Measurements from ENCODE around the gene CTNND2.

DNA sequence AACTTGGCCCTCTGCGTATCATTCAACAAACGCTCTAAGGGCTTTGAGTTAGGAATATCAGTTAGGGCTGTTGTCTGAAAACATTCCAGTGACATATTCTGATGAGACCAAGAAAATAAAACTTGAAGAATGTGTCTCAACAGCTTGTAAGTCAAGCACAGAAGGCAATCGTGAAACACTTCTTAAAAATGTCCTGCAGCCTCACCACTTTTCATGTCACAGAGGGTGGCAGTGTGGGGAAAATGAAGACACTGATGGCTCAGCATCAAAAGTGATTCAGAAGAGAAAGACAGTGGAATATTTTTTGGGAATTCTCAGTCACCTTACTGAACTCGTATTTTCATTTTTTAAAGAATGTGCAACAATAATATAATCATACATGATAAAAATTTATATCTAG lies 247.3 kb downstream of the CTNND2 start:
- TF ChIP-seq SUZ12 (IDR thresholded peaks at IDR 0.05; ENCODE audit: extremely low read depth, insufficient read depth, insufficient read length) = no peak
- no peak for TF ChIP-seq YY1 (IDR thresholded peaks at IDR 0.05; ENCODE audit: insufficient read depth, insufficient read length)
